DMS53 (cell line): Measurements from ENCODE around the gene LAMA2.
A peak's percentile ranks its signal among the peaks of the same experiment; 100 is the strongest.

Source experiments
- DNase-seq: peaks from one replicate; lab custom pipeline; 2025; lab: John Stamatoyannopoulos, UW

The LAMA2 gene

GRCh38 chr6:128882991-128883611, at the start of gene LAMA2:
TSS of gene LAMA2 (plus strand) at chr6:128883138. CDS start at chr6:128883246, 108 bp downstream.
- peak; percentile 55 for DNase-seq

- no peak for DNase-seq
These were observed 46.2 kb upstream of the LAMA2 start for GRCh38 chr6:128836761-128837160.

- DNase-seq, result no peak
These were observed 41.4 kb upstream of the LAMA2 start for GRCh38 chr6:128841518-128841917.

GRCh38 chr6:128844598-128844997, 38.3 kb upstream of the LAMA2 start:
- DNase-seq, result no peak

GRCh38 chr6:128847431-128848210, 35.3 kb upstream of the LAMA2 start:
- DNase-seq, result no peak

GRCh38 chr6:128848212-128848935, 34.6 kb upstream of the LAMA2 start:
- no peak for DNase-seq

- DNase-seq, result no peak
These were observed 27.3 kb upstream of the LAMA2 start for GRCh38 chr6:128855581-128856085.

- no peak for DNase-seq
These were observed 25.1 kb upstream of the LAMA2 start for GRCh38 chr6:128857806-128858205.

- no peak for DNase-seq
These were observed 22.2 kb upstream of the LAMA2 start for GRCh38 chr6:128860782-128861181.

GRCh38 chr6:128863983-128864382, 19.0 kb upstream of the LAMA2 start:
- no peak for DNase-seq

- DNase-seq, result no peak
These were observed 12.2 kb upstream of the LAMA2 start for GRCh38 chr6:128870746-128871145.

- no peak for DNase-seq
These were observed 8.1 kb upstream of the LAMA2 start for GRCh38 chr6:128874863-128875262.

GRCh38 chr6:128882560-128882959, 378 bp upstream of the LAMA2 start:
- DNase-seq, result peak; percentile 17

- no peak for DNase-seq
These were observed 968 bp downstream of the LAMA2 start for GRCh38 chr6:128883906-128884305.

- no peak for DNase-seq
These were observed 2.4 kb downstream of the LAMA2 start for GRCh38 chr6:128885381-128885780.

- DNase-seq, result no peak
These were observed 3.8 kb downstream of the LAMA2 start for GRCh38 chr6:128886706-128887105.

GRCh38 chr6:128888444-128889175, 5.7 kb downstream of the LAMA2 start:
- DNase-seq, result no peak

- DNase-seq, result no peak
These were observed 6.9 kb downstream of the LAMA2 start for GRCh38 chr6:128889870-128890269.

- DNase-seq, result no peak
These were observed 9.1 kb downstream of the LAMA2 start for GRCh38 chr6:128892079-128892478.

GRCh38 chr6:128899341-128900050, 16.6 kb downstream of the LAMA2 start:
- no peak for DNase-seq

GRCh38 chr6:128903715-128904114, 20.8 kb downstream of the LAMA2 start:
- no peak for DNase-seq
